ENCODE results near the gene ZIC4. TPM values are rescaled to one million over a fixed set of nuclear protein-coding genes. Genes with fewer than 3 reads are reported as not detected.

Gene ZIC4
- total RNA-seq, 2 donors from 2014 or later, result not detected

- no peak for TF ChIP-seq CTCF (IDR thresholded peaks at IDR 0.05)
- Histone ChIP-seq H3K27ac (no peak overlapping the region), H3K27me3 (peaks cover 43 to 47% of the 10 kb centered on the region in 2 donors)
Observed at GRCh38 chr3:147385059-147386012, 21.0 kb downstream of the ZIC4 start.

DNA sequence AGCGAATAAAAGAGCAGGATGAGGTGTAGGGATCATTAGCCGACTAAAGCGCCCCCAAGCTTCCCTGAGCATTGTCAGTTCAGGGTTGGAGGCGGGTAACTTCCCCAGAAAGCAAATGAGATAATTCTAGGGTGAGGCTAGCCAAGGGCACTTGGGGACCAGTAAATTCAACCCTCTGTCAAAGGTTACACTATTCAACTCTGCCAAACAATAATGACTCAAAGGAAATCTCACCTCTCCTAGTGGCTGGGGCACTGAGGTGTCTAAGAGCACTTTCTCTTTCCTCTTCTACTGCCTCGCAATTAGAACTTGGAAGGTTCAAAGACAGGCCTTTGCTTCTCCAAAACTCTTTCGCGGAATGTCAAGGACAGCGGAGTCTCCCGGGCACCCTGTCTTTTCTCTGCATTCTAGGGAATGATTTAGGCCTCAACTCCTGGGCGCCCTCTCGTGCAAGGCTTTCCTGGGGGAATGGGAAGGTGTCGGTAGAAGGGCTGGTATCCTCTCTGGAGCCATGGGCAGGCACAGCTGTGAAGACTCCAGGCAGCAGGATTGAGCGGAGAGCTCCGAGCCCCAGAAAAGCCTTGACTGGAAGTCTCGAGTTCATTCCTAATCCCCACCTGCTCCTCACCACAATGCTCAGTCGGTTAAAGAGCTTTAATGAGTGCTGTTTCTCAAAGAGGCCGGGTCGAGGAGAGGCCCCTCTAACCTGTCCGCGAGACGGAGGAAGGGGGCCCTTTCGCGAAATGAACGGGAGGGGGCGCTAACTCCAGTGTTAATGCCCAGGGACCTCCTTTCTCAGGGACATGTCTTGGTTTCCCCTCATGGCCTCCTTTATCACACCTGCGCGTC is 21.9 kb downstream of the ZIC4 start:
- no peak for DNase-seq (ENCODE audit: low spot score)
- H3K4me3 ChIP-seq, result no peak overlapping the region
- H3K36me3 ChIP-seq, result no peaks in the 10 kb centered on the region
- H3K27me3 ChIP-seq, result peaks cover 44 to 45% of the 10 kb centered on the region in 2 donors
- H3K4me1 ChIP-seq, result no peaks in the 10 kb centered on the region
- no peaks in the 10 kb centered on the region for H3K9me3 ChIP-seq
- TF ChIP-seq CTCF (IDR thresholded peaks at IDR 0.05), result no peak
- no peak overlapping the region for H3K27ac ChIP-seq

More at GRCh38 chr3:147385059-147386012, 21.0 kb downstream of the ZIC4 start:
- Histone ChIP-seq H3K4me3 (no peak overlapping the region), H3K36me3 (no peaks in the 10 kb centered on the region), H3K4me1 (no peaks in the 10 kb centered on the region), H3K9me3 (no peaks in the 10 kb centered on the region)
- no peak for DNase-seq (ENCODE audit: low spot score)

- no peak overlapping the region for H3K27ac ChIP-seq
- DNase-seq (ENCODE audit: low spot score), result no peak
- peaks cover 37 to 41% of the 10 kb centered on the region in 2 donors for H3K27me3 ChIP-seq
- no peaks in the 10 kb centered on the region for H3K4me1 ChIP-seq
- H3K36me3 ChIP-seq, result no peaks in the 10 kb centered on the region
- no peak overlapping the region for H3K4me3 ChIP-seq
- TF ChIP-seq CTCF (IDR thresholded peaks at IDR 0.05), result no peak
- no peaks in the 10 kb centered on the region for H3K9me3 ChIP-seq
Observed at GRCh38 chr3:147383617-147384016, 22.7 kb downstream of the ZIC4 start.

DNA sequence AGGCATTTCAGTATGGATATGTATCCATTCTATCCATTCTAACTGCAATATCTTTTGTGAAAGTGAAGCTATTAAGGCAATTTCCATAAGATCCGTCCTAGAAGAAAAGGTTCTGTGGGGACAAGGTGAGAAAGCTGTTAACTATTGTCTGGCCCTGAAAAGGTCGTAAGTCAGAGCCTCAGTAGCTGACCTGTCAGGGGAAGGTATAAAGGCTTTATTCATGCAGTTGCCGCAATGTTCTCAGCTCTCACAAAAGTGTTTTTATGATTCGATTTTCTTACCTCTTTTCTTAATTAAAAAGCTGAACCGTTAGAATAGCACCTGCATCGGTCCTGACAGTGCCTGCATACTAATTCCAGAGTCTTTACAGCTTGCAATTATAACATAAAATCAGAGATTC is 24.7 kb downstream of the ZIC4 start:
- DNase-seq (ENCODE audit: low spot score), result no peak

GRCh38 chr3:147380977-147381376 is 25.4 kb downstream of the ZIC4 start:
- H3K9me3 ChIP-seq, result no peaks in the 10 kb centered on the region
- no peak for TF ChIP-seq CTCF (IDR thresholded peaks at IDR 0.05)
- H3K36me3 ChIP-seq, result no peaks in the 10 kb centered on the region
- H3K27me3 ChIP-seq, result peaks cover 35 to 39% of the 10 kb centered on the region in 2 donors
- H3K4me3 ChIP-seq, result no peak overlapping the region
- no peaks in the 10 kb centered on the region for H3K4me1 ChIP-seq
- no peak overlapping the region for H3K27ac ChIP-seq
- no peak for DNase-seq (ENCODE audit: low spot score)

More for the DNA sequence above, 24.7 kb downstream of the ZIC4 start:
- TF ChIP-seq CTCF (IDR thresholded peaks at IDR 0.05), result no peak
- Histone ChIP-seq H3K27me3 (peaks cover 39% of the 10 kb centered on the region in 2 donors), H3K4me3 (no peak overlapping the region), H3K9me3 (no peaks in the 10 kb centered on the region), H3K36me3 (no peaks in the 10 kb centered on the region), H3K4me1 (no peaks in the 10 kb centered on the region), H3K27ac (no peak overlapping the region)

Data from right atrium auricular region (tissue), 2 donors.